ENCODE measurements around the gene FGFRL1. TPM values are rescaled to one million over a fixed set of nuclear protein-coding genes. Genes with fewer than 3 reads are reported as not detected.

FGFRL1 gene
- total RNA-seq, 1 donor from 2014 or later, result 58.8 TPM

GRCh38 chr4:990746-991367, 20.6 kb upstream of the FGFRL1 start:
- DNase-seq (ENCODE audit: low read depth, low spot score), result no peak
- Mint-ChIP-seq H3K27me3 (ENCODE audit: low read depth) (peaks cover 4% of the 10 kb centered on the region), H3K9me3 (no peaks in the 10 kb centered on the region), H3K36me3 (ENCODE audit: low read depth) (no peaks in the 10 kb centered on the region), H3K4me3 (no peak overlapping the region), H3K27ac (ENCODE audit: unreplicated experiment) (no peak overlapping the region), H3K4me1 (peaks cover 11% of the 10 kb centered on the region)
- no peak for TF ChIP-seq CTCF (conservative IDR thresholded peaks at IDR 0.05)

GRCh38 chr4:991451-992296, 19.8 kb upstream of the FGFRL1 start:
- DNase-seq (ENCODE audit: low read depth, low spot score), result no peak
- Mint-ChIP-seq H3K36me3 (ENCODE audit: low read depth) (no peaks in the 10 kb centered on the region), H3K27ac (ENCODE audit: unreplicated experiment) (no peak overlapping the region), H3K9me3 (no peaks in the 10 kb centered on the region), H3K4me3 (no peak overlapping the region), H3K4me1 (peaks cover 4% of the 10 kb centered on the region), H3K27me3 (ENCODE audit: low read depth) (peaks cover 10% of the 10 kb centered on the region)
- TF ChIP-seq CTCF (conservative IDR thresholded peaks at IDR 0.05), result no peak

GRCh38 chr4:992297-993110, 18.9 kb upstream of the FGFRL1 start:
- no peak for TF ChIP-seq CTCF (conservative IDR thresholded peaks at IDR 0.05)
- no peaks in the 10 kb centered on the region for H3K9me3 Mint-ChIP-seq

GRCh38 chr4:993111-994029, 18.1 kb upstream of the FGFRL1 start, which contains the start of gene SLC26A1:
SLC26A1 (minus strand) TSS chr4:993404; CDS start chr4:991703, 1,701 bp downstream.
- Mint-ChIP-seq H3K4me3 (peak within 1 kb of the TSS; percentile 31), H3K27me3 (ENCODE audit: low read depth) (peaks cover 21% of the 10 kb centered on the region), H3K4me1 (peaks cover 4% of the 10 kb centered on the region), H3K27ac (ENCODE audit: unreplicated experiment) (no peak within 1 kb of the TSS), H3K36me3 (ENCODE audit: low read depth) (no peaks in the 10 kb centered on the region), H3K9me3 (no peaks in the 10 kb centered on the region)
- no peak for DNase-seq (ENCODE audit: low read depth, low spot score)
- no peak for TF ChIP-seq CTCF (conservative IDR thresholded peaks at IDR 0.05)

More at GRCh38 chr4:992297-993110, 18.9 kb upstream of the FGFRL1 start:
- no peak overlapping the region for H3K27ac Mint-ChIP-seq (ENCODE audit: unreplicated experiment)
- H3K4me3 Mint-ChIP-seq, result peak overlapping the region; percentile 31
- peaks cover 14% of the 10 kb centered on the region for H3K27me3 Mint-ChIP-seq (ENCODE audit: low read depth)
- H3K36me3 Mint-ChIP-seq (ENCODE audit: low read depth), result no peaks in the 10 kb centered on the region
- peaks cover 4% of the 10 kb centered on the region for H3K4me1 Mint-ChIP-seq
- DNase-seq (ENCODE audit: low read depth, low spot score), result no peak

All from neural crest cell (in vitro differentiated cells).